GM21423 (cell line): ENCODE measurements around the gene TMUB1.
A peak's percentile ranks its signal among the peaks of the same experiment; 100 is the strongest.

Experiments
- ATAC-seq: cut with Tn5 transposase; IDR thresholded peaks from one replicate; pipeline ENCODE4 v1.9.1; 2021; ENCODE audit warnings: mild to moderate bottlenecking, moderate library complexity; ENCODE audit not compliant: unreplicated experiment

Gene TMUB1

DNA sequence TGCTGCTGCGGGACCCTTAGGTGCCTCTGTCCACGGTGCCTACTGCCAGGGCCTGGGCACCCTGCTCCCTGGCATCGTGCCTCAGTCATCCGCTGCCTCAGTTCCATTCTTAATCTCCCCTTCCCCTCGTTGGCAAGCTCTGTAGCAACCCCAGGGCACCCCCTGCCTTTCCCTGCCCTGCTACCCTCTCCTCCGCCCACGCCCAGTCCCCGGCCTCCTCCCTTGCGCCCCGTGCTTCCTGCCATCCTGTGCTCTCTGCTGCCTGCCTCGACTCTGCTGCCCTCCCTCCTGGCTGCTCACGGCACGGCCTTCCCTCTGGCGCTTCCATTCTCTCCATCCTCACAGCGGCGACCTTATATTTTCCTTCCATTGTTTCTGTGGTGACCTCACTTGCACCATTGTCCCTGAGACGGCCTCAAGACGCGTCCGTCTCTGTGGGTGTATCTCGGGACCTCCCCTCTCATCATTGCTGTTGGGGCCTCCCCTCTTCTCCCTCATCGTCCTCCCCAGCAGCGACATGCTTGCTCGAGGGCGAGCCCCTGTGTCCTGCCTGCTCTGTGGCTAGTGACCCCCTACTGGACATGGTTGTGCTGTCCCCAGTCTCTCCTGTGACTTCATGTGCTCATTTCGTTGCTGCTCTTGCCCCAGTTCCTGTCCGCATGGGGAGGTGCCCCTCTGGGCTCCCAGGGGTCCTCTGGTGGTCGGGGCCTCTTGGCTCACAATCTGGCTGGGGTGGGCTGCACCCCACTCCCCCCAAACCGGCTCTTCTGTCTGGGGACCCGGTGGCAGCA, 38.3 kb upstream of the TMUB1 start:
- ATAC-seq, result no peak

GRCh38 chr7:151120896-151121295, 37.6 kb upstream of the TMUB1 start:
- no peak for ATAC-seq

DNA sequence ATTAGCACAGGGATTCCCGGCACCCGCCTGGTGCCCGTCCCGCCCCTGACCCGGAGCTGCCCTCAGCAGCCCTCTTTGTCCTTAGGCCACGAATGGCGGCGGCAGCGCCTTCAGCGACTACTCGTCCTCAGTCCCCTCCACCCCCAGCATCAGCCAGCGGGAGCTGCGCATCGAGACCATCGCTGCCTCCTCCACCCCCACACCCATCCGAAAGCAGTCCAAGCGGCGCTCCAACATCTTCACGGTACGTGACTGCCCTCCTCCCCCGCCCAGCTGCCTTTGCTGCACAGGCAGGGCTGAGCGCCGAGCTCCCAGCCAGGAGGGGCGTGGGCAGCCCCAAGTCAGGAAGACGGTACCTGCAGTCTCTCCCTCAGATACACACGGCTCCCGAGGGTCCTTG, 36.6 kb upstream of the TMUB1 start:
- ATAC-seq, result no peak

- no peak for ATAC-seq
Measured at GRCh38 chr7:151119055-151119415, 35.7 kb upstream of the TMUB1 start.

DNA sequence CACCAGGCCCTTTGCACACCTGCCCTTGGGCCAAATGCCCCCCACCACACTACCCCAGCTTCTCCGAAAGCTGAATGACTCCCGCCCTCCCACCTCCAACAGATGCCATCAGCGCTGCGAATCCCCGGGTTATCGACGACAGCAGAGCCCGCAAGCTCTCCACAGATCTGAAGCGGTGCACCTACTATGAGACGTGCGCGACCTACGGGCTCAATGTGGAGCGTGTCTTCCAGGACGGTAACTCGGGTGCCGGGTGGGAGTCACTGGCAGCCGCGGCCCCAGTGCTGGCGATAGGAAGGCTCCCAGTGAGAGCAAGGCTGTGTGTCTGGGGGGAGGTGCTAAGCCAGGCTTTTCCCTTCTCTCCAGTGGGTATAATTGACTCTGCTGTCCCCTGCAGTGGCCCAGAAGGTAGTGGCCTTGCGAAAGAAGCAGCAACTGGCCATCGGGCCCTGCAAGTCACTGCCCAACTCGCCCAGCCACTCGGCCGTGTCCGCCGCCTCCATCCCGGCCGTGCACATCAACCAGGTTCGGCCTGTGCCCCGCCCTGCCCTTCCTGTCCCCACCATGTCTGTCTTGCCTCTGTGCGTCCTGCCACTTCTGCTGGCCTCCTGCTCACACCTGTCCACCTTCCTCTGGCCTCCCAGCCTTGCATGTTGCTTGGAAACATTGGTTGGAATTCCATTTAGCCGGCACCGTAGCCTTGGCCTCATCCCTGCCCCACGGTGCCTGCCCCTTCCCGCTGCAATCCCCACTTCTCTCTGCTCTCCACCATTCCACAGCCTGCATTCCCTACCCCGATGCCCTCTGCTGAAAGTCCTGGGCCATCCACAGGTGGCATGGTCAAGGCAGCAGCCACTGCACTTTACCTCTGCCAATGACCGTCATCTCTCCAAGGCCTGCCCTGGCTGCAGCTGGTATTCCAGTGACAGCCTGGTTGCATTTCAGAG, 35.1 kb upstream of the TMUB1 start:
- ATAC-seq, result no peak

DNA sequence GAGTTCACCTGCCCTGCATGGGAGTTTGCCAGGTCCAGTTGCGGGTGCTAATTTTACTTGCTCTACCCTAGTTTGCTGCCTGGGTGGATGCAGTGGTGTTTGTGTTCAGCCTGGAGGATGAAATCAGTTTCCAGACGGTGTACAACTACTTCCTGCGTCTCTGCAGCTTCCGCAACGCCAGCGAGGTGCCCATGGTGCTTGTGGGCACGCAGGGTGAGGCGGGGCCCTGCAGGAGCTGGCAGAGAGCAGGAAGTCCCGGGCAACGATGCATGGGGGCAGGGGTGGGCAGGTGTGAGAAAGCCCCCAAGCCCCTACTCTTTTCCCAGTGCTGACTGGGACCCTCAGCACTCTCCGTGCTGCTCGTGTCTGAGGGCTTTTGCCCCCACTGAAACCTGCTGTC, 34.3 kb upstream of the TMUB1 start:
- ATAC-seq, result no peak

DNA sequence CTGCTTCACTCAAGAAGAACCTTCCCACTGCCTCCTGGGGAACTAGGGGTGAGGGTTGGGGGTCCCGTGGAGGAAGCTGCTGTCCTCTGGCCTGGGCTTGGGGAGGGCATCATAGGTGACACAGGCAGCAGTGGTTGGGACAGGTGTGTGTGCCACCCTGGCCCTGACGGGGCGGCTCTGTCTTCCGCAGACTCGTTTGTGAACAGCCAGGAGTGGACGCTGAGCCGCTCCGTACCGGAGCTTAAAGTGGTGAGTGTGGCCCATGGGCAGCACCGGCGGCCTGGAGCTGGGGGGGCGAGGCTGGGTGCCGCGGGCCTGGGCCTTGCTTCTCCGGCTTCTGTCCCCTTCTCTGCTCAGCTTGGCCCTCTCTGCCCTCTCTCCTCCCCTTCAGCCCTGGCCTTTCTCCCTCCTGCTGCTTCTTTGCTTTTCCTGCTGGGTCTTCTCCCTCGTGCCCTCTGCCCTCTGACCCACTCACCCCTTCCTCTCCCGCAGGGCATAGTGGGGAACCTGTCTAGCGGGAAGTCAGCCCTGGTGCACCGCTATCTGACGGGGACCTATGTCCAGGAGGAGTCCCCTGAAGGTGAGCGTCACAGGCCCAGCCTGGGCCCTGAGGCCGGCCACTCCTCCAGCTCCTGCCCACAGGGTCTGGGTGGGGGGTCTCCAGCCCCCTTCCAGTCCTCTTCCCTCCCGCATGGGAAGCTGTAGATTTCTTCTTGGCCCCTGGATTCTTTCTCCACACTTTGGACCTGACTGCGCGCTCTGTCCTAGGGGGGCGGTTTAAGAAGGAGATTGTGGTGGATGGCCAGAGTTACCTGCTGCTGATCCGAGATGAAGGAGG, 33.5 kb upstream of the TMUB1 start:
- ATAC-seq, result no peak

- no peak for ATAC-seq
Measured at GRCh38 chr7:151115836-151116418, 32.6 kb upstream of the TMUB1 start.

DNA sequence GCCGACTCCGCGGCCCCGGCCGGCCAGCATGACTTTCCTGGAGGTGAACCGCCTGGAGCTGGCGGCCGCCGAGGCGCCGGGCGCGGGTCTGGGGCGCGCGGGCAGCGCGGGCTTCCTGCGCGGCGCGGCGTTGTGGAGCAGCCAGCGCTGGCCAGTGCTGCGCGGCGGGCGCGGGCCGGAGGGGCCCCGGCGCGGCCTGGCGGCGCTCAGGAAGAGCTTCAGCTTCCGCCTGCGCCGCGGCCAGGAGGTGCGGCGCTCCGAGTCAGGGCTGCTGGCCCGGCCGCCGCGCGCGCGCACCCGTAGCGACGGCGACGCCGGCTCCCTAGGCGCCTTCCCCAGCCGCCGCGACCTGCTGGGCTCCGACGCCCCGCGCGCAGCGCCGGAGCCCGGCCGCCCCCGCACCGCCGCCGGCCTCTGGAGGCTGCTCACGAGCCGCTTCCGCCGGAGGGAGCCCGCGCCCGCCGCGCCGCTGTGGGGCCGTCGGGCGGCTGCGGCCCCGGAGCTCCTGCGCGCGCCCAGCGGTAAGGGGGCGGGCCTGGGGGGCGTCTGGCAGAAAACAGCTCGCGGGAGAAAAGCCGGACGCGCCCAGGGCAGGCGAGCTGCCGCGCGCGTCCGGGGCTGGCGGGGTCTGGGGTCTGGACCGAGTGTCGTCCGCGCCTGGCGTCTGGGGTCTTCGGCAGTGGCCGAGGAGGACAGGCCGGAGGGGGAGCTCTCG, 32.0 kb upstream of the TMUB1 start:
- ATAC-seq, result no peak

- ATAC-seq, result no peak
Measured at GRCh38 chr7:151114151-151115090, 31.1 kb upstream of the TMUB1 start.

- ATAC-seq, result no peak
Measured at GRCh38 chr7:151113344-151114150, 30.3 kb upstream of the TMUB1 start.

- ATAC-seq, result peak; percentile 73
Measured at GRCh38 chr7:151110941-151111645, 27.8 kb upstream of the TMUB1 start.

DNA sequence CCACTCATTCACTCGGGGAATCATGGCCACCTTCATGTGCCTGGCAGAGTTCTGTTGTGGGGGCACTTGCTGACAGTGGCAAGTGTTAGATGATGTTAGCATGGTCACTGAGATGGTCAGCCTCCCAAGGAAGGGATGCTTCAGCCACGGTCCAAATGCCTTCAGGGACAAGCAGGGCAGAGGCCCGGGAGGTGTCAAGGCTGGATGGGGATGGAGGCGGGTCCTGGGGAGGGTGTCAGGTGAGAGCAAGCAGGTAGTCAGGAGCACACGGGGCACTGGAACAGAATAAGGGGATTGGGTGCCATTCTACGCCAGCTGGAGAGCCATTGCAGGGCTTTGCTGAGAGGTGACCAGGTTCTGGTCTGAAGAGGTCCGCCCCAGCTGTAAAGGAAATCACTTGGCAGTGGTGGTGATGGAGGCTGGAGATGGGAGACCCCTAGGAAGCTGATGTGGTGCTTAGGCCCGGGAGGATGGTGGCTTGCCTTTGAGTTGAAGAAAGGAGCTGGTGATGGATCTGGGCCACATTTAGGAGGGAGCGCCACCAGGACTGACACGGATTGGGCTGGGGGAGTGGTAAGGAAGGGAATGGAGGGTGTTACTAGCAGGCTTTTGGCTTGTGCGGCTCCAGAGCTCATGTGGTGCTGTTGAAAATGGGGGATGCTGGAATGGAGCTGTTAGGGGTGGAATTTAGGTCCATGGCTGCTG, 27.1 kb upstream of the TMUB1 start:
- no peak for ATAC-seq

GRCh38 chr7:151109094-151110048, 26.1 kb upstream of the TMUB1 start:
- ATAC-seq, result no peak

GRCh38 chr7:151107882-151108281, 24.6 kb upstream of the TMUB1 start:
- no peak for ATAC-seq
